MCF 10A (cell line): ENCODE results near the gene ALDH1B1. TPM values are rescaled to one million over a fixed set of nuclear protein-coding genes. Genes with fewer than 3 reads are reported as not detected.

Source experiments
- BruUV-seq: library from RNA; stranded (reverse); fragments of 400-500 nt; replicated peaks from 2 replicates; lab custom pipeline; 2021; lab: Mats Ljungman, UMichigan
- CTCF ChIA-PET: fragments of 300-600 bp; sonication (Branson Sonifier 250); formaldehyde crosslinking; extraction: SDS; loops from one replicate; lab custom pipeline; 2021; ENCODE audit warnings: antibody characterized with exemption, inconsistent platforms; lab: Yijun Ruan, JAX
- POLR2A ChIA-PET: fragments of 300-600, 350-650 bp; sonication (Branson Sonifier 250); formaldehyde crosslinking; extraction: SDS; loops from one replicate; lab custom pipeline; 2020; ENCODE audit warnings: antibody characterized with exemption, inconsistent platforms; lab: Yijun Ruan, JAX
- DNase-seq: peaks from one replicate; pipeline ENCODE4 v3.0.0-alpha.2; 2018; ENCODE audit not compliant: unreplicated experiment
- H3K27ac Mint-ChIP-seq: one replicate; pipeline ENCODE4 v1.8.0; 2022; ENCODE audit warnings: mild to moderate bottlenecking, low read depth, mixed read lengths; ENCODE audit not compliant: unreplicated experiment
- H3K27me3 Mint-ChIP-seq: one replicate; pipeline ENCODE4 v1.8.0; 2022; ENCODE audit warnings: mixed read lengths; ENCODE audit not compliant: insufficient read depth, unreplicated experiment
- H3K36me3 Mint-ChIP-seq: one replicate; pipeline ENCODE4 v1.8.0; 2022; ENCODE audit warnings: mild to moderate bottlenecking, moderate library complexity, mixed read lengths; ENCODE audit not compliant: insufficient read depth, unreplicated experiment
- H3K4me1 Mint-ChIP-seq: one replicate; pipeline ENCODE4 v1.8.0; 2022; ENCODE audit warnings: mixed read lengths; ENCODE audit not compliant: insufficient read depth, unreplicated experiment
- H3K4me3 Mint-ChIP-seq: one replicate; pipeline ENCODE4 v1.8.0; 2022; ENCODE audit warnings: mild to moderate bottlenecking, moderate library complexity, mixed read lengths; ENCODE audit not compliant: unreplicated experiment
- H3K9me3 Mint-ChIP-seq: one replicate; pipeline ENCODE4 v1.8.0; 2022; ENCODE audit warnings: mixed read lengths; ENCODE audit not compliant: unreplicated experiment
- intact Hi-C: fragments of 100-400 bp; cut with micrococcal nuclease; formaldehyde crosslinking; loops from 2 replicates; pipeline ENCODE4 v1.14.1; 2022
- total RNA-seq: library from RNA; stranded (reverse); gene quantifications from 2 replicates; pipeline ENCODE4 v1.2.3, GENCODE V29; 2022
- TF ChIP-seq, protein P1 (sequence below): fragments of 200-600 bp; IDR thresholded peaks from one replicate; pipeline ENCODE4 v1.8.0; 2022; ENCODE audit warnings: antibody characterized with exemption, mild to moderate bottlenecking; ENCODE audit not compliant: unreplicated experiment

Gene ALDH1B1
- total RNA-seq, 1 experiment from 2014 or later: 26.2 TPM

DNA sequence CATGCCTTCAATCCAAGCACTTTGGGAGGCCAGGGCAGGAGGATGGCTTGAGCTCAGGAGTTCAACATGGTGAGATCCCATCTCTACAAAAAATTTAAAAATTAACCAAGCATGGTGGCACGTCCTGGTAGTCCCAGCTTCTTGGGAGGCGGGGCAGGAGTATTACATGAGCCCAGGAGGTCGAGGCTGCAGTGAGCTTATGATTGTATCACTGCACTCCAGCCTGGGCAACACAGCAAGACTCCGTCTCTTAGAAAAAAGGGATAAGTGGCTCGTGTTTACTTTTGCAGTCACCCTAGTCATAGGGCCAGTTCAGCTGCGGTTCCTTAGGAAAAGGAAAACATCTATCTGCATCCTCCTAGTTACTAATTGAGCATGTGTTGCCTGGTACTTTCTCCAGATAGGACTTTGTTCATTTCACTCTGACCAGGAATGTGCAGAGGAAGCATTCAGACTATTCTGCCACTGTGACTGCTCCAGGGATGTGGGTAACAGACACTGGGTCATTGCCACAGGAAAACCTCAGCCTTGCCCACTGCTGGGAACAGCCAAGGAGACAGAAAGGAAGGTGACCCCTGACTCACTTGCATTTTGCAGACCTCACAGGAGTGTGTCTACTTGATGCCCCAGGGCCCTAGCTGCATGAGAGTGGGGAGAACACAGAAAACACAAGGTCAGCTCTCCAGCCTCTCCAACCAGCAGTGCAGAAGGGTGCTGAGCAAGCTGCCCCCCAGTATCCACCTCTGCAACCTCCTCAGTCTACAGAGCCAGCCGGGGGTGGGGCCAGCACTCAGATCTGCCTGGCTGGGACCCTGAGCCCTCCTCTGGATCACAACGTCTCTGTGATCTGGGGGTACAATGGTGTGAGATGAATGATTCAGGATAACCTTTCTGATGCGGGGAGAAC lies 33.9 kb upstream of the ALDH1B1 start:
- Mint-ChIP-seq H3K4me3 (no peak overlapping the region), H3K36me3 (no peaks in the 10 kb centered on the region), H3K27ac (no peak overlapping the region), H3K4me1 (peaks cover 8% of the 10 kb centered on the region), H3K9me3 (no peaks in the 10 kb centered on the region), H3K27me3 (no peaks in the 10 kb centered on the region)
- intact Hi-C loops: no loop called here
- no TSS peak for BruUV-seq
- DNase-seq: no peak
- ChIA-PET POLR2A (no interaction called here), CTCF (interaction anchor here (0.7 to 1.2 kb wide), 6 partner anchors 12 to 454 kb away, joined by 3 to 5 read pairs (median 3); no protein-coding TSS in a partner anchor)
- TF ChIP-seq, protein P1, sequence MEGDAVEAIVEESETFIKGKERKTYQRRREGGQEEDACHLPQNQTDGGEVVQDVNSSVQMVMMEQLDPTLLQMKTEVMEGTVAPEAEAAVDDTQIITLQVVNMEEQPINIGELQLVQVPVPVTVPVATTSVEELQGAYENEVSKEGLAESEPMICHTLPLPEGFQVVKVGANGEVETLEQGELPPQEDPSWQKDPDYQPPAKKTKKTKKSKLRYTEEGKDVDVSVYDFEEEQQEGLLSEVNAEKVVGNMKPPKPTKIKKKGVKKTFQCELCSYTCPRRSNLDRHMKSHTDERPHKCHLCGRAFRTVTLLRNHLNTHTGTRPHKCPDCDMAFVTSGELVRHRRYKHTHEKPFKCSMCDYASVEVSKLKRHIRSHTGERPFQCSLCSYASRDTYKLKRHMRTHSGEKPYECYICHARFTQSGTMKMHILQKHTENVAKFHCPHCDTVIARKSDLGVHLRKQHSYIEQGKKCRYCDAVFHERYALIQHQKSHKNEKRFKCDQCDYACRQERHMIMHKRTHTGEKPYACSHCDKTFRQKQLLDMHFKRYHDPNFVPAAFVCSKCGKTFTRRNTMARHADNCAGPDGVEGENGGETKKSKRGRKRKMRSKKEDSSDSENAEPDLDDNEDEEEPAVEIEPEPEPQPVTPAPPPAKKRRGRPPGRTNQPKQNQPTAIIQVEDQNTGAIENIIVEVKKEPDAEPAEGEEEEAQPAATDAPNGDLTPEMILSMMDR: no peak

DNA sequence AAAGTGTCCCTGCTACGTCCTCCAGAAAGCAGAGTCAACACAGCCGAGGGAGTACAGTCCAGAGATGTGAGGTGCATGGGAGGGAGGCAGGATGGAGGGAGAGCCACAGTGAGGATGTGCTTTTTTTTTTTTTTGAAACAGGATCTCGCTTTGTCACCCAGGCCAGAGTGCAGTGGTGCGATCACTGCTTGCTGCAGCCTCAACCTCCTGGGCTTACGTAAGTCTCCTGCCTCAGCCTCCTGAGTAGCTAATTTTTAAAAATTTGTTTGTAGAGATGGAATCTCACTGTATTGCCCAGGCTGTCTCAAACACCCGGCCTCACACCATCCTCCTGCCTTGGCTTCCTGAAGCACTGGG lies 33.2 kb upstream of the ALDH1B1 start:
- Mint-ChIP-seq H3K4me3 (no peak overlapping the region), H3K36me3 (no peaks in the 10 kb centered on the region), H3K4me1 (peaks cover 8% of the 10 kb centered on the region), H3K27ac (no peak overlapping the region), H3K27me3 (no peaks in the 10 kb centered on the region), H3K9me3 (no peaks in the 10 kb centered on the region)
- BruUV-seq: no TSS peak
- ChIA-PET CTCF (interaction anchor here (0.9 to 1.2 kb wide), 2 partner anchors 251 to 300 kb away, joined by 3 to 5 read pairs; no protein-coding TSS in a partner anchor), POLR2A (no interaction called here)
- intact Hi-C loops: no loop called here
- TF ChIP-seq, protein P1: no peak
- DNase-seq: no peak

DNA sequence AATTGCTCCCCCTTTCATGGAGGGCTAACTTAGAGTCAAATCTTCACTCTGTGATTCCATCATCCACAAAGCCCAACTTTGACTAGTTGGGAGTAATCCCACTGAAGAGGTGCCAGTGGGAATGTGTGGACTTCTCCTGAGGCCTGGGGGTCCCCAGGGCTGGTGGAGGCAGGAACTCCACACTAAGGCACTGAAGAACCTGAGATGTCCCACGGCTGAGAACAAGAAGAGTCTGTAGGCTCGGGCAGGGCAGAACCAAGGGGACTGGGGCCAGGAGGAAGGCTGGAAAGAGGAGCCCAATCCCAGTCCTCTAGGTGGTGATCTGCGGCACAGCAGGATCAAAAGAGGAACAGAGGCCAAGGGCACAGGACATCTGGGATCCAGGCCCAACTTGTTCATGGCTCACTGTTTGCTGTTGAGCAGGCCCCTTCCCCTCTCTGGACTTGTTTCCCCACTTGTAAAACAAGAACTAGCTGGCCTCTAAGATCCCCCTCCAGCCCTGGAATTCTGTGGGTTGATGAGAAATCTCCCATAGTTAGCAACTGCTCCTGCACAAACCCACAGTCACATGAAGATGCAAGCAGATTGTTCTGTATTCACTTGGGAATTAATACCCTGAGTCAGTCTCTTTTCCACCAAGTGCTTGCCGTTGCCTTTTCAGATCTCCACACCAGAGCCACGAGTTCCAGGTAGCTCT lies 32.7 kb upstream of the ALDH1B1 start:
- Mint-ChIP-seq H3K36me3 (no peaks in the 10 kb centered on the region), H3K4me3 (no peak overlapping the region), H3K9me3 (no peaks in the 10 kb centered on the region), H3K4me1 (peaks cover 8% of the 10 kb centered on the region), H3K27ac (no peak overlapping the region), H3K27me3 (no peaks in the 10 kb centered on the region)
- intact Hi-C loops: loop anchor here (10.0 kb wide), 1 partner anchor 875 kb away; the partner anchor contains the start of gene POLR1E
- ChIA-PET CTCF (interaction anchor here (0.7 to 2.0 kb wide), 4 partner anchors 252 to 446 kb away, joined by 3 to 10 read pairs (median 4); no protein-coding TSS in a partner anchor), POLR2A (no interaction called here)
- no peak for DNase-seq
- BruUV-seq: no TSS peak
- TF ChIP-seq, protein P1: no peak
